Astrocyte of the spinal cord (primary cell): ENCODE measurements around the gene CYP4X1.
"Not testable (repeated sequence)": the region's sequence is repeated elsewhere in the genome, so short reads cannot be mapped to it uniquely, and the experiment has no call there.

Experiments
- DNase-seq: peaks from one replicate; pipeline ENCODE4 v3.0.0; 2011; ENCODE audit warnings: low read depth, low spot score
- H3K4me3 ChIP-seq: 2 replicates; pipeline ENCODE4 v1.5.1; 2011; ENCODE audit warnings: low read depth, mild to moderate bottlenecking, low read length, moderate library complexity
- in situ Hi-C: cut with HindIII; loops from 2 replicates; pipeline ENCODE4 v1.10.0; 2017; ENCODE audit warnings: low sequenced_read_pairs
- TF ChIP-seq, protein P1 (sequence below): IDR thresholded peaks from 2 replicates; pipeline ENCODE4 v1.5.1; 2012; ENCODE audit warnings: low read depth, mild to moderate bottlenecking, low read length, inconsistent platforms

Gene CYP4X1

DNA sequence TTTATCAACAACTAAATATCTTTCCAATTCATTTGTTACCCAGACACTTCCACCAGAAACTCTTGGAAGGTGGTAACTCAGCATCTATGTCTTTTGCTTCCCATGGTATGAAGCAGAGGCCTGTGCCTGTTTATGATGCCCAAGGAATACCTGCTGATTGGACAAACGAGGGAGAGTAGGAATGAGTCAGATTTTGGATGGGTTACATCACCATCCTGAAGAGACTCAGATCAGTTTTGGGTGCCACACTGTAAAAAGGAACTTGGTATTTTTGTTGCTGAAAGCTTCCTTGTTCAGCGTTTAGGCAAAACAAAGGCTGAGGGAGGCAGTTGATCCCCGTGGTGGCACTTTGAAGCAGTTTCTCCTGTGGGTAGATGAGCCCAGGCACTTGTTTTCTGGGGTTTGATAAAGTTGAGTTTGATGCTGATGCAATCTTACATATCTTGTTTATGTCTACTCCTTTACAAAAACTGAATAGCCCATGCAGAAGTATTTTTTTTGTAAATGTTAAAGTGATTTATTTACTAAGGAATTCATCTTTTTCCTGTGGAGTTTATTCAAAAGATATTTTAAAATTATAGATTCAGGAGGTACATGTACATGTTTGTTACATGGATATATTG is 26.7 kb upstream of the CYP4X1 start:
- H3K4me3 ChIP-seq: no peak overlapping the region
- TF ChIP-seq, protein P1, sequence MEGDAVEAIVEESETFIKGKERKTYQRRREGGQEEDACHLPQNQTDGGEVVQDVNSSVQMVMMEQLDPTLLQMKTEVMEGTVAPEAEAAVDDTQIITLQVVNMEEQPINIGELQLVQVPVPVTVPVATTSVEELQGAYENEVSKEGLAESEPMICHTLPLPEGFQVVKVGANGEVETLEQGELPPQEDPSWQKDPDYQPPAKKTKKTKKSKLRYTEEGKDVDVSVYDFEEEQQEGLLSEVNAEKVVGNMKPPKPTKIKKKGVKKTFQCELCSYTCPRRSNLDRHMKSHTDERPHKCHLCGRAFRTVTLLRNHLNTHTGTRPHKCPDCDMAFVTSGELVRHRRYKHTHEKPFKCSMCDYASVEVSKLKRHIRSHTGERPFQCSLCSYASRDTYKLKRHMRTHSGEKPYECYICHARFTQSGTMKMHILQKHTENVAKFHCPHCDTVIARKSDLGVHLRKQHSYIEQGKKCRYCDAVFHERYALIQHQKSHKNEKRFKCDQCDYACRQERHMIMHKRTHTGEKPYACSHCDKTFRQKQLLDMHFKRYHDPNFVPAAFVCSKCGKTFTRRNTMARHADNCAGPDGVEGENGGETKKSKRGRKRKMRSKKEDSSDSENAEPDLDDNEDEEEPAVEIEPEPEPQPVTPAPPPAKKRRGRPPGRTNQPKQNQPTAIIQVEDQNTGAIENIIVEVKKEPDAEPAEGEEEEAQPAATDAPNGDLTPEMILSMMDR: no peak
- in situ Hi-C loops: no loop called here
- no peak for DNase-seq

DNA sequence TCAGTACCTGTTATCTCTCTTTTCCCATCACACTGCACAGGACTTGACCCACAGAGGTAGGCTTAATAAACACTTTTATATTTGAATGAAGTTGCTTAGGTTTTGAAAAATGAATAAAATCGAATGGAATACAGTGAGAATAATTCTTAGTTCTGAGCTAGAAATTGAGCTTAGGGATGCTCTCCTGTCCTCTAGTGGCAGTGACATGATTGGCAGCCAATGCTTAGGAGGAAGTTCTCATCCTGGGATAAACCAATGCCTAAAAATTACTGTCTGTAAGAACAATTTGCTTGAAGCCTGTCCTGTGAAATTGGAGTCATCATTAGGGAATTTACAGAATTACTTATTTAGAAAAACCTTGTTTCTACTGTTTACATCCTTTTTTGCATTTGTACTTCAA is 21.3 kb upstream of the CYP4X1 start:
- no peak overlapping the region for H3K4me3 ChIP-seq
- no peak for DNase-seq
- TF ChIP-seq, protein P1: peak; percentile 44
- in situ Hi-C loops: no loop called here

DNA sequence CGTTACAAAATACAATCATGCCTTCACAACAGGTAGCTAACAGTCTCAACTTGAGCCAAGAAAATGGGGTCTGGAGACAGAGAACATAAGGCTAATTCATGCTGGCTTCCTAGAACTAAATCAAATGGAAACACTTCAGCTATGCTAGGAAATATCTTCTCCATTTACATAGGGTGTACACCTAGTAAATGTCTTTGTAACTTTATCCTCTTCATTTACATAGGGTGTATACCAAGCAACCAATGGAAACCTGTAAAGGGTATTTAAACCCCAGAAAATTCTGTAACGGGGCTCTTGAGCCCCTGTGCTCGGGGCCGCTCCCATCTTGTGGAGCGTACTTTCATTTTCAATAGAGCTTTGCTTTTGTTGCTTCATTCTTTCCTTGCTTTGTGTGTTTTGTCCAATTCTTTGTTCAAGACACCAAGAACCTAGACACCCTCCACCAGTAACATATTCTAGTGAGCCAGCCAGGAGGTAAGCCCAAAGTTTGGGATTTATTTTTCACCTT is 19.5 kb upstream of the CYP4X1 start:
- in situ Hi-C loops: no loop called here
- no peak overlapping the region for H3K4me3 ChIP-seq

DNA sequence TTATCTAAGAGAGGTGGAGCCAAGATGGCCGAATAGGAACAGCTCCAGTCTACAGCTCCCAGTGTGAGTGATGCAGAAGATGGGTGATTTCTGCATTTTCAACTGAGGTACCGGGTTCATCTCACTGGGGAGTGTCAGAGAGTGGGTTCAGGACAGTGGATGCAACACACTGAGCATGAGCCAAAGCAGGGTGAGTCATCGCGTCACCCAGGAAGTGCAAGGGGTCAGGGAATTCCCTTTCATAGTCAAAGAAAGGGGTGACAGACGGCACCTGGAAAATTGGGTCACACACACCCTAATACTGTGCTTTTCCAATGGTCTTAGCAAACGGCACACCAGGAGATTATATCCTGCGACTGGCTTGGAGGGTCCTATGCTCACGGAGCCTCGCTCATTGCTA is 17.0 kb upstream of the CYP4X1 start:
- in situ Hi-C loops, DNase-seq, H3K4me3 ChIP-seq: not testable (repeated sequence)

More for the DNA sequence above, 19.5 kb upstream of the CYP4X1 start:
- TF ChIP-seq, protein P1: no peak
- no peak for DNase-seq

DNA sequence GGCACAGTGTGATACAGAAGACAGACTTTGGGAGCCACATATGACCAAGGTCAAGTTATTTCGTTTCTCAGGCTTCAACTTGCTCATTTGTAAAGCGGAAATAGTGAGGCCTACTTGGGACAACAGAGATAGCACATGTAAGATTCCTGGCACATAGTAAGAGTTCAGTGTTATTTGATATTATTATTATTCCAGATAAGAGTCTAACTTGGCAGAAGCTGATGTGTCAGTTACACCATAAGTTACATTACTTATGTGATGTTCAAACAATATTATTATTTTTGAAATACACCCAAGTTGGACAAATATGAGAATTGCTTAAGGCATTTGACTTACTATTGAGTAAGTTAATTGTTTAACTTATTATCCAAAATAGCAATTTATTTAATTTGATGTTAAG is 10.2 kb upstream of the CYP4X1 start:
- peak; percentile 9 for DNase-seq
- in situ Hi-C loops: no loop called here
- TF ChIP-seq, protein P1: no peak

DNA sequence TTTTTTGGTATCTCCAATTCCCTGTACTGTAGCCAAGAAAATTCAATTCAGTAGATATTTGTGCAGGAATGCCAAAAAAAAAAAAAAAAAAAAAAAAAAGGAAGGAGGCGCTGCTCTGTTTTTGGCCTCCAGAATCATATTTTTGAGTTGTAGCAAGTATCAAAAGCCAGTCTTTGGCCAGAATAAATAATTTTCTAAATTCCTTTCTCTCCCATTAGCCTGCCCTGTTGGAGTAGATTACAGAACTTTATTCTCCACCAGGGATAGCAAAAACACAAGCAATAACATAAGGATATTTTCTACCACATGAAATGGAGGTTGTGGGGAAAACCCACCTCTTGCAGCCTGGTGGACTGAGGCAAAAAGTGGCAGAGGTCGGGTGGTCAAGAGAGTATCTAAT is 2.4 kb upstream of the CYP4X1 start:
- in situ Hi-C loops: no loop called here
- TF ChIP-seq, protein P1: no peak
- no peak overlapping the region for H3K4me3 ChIP-seq
- no peak for DNase-seq

More for the DNA sequence above, 10.2 kb upstream of the CYP4X1 start:
- H3K4me3 ChIP-seq: no peak overlapping the region

DNA sequence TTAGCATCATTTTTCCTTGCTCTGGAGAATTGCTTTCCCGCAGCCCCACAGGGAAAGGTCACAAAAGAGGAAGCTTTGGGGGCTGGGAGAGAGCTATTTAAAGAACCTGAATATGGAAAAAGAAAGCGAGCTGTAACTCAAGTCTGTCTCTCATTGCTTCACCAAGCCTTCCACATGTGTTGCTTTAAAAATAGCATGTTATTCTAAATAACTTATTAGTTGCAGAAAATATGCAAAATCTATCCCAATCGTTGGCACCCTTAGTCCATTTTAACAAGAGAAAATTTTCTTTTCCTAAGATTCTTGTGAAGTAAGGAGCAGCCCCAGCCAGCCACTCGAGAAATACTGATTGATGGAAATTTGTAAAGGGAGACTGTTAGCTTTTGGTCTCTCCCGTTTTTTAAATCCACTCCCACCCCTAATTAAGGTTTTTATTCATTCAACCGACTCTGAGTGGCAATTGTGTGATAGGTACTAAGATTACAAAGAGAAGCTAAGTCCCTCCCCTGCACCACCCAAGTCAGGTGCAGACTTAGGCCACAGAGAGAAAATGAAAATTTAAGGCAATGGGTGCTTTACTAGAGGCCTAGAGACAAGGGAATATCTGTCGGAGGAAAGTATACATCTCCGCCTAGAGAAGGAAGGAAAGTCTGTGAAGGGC is 802 bp downstream of the CYP4X1 start:
- TF ChIP-seq, protein P1: no peak
- in situ Hi-C loops: no loop called here
- peak; percentile 10 for DNase-seq
- peak overlapping the region; percentile 32 for H3K4me3 ChIP-seq
